GM12892 (cell line): ENCODE results near the gene VKORC1L1.
"Not testable (repeated sequence)": the region's sequence is repeated elsewhere in the genome, so short reads cannot be mapped to it uniquely, and the experiment has no call there.

Experiments used
- POLR2A ChIP-seq: IDR thresholded peaks from 2 replicates; pipeline ENCODE4 v1.6.1; 2011; ENCODE audit warnings: low read depth, low read length, control low read depth
- TAF1 ChIP-seq: IDR thresholded peaks from 2 replicates; pipeline ENCODE4 v1.6.1; 2011; ENCODE audit warnings: low read depth, mild to moderate bottlenecking, control low read depth, low read length, borderline replicate concordance

GRCh38 chr7:65945787-65946186, 72.9 kb downstream of the VKORC1L1 start:
- not testable (repeated sequence) for TF ChIP-seq POLR2A, TAF1
